Epidermal melanocyte (primary cell): ENCODE measurements around the gene HDHD5.

Experiments
- DNase-seq: peaks from one replicate; pipeline ENCODE4 v3.0.0; 2011; ENCODE audit warnings: low spot score; ENCODE audit not compliant: insufficient read length

The HDHD5 gene

GRCh38 chr22:17158568-17159503 lies at the start of gene HDHD5:
TSS of gene HDHD5 (minus strand) at chr22:17159277. CDS start at chr22:17159251, 26 bp downstream.
- peak; percentile 76 for DNase-seq

GRCh38 chr22:17205432-17205831 lies 46.4 kb upstream of the HDHD5 start:
- no peak for DNase-seq

GRCh38 chr22:17201285-17201945 lies 42.3 kb upstream of the HDHD5 start:
- no peak for DNase-seq

- peak; percentile 31 for DNase-seq
Measured at GRCh38 chr22:17199003-17199731, 40.1 kb upstream of the HDHD5 start.

- no peak for DNase-seq
Measured at GRCh38 chr22:17198170-17199002, 39.3 kb upstream of the HDHD5 start.

GRCh38 chr22:17194213-17194612 lies 35.1 kb upstream of the HDHD5 start:
- DNase-seq: no peak

GRCh38 chr22:17192186-17192585 lies 33.1 kb upstream of the HDHD5 start:
- DNase-seq: no peak

GRCh38 chr22:17191163-17191784 lies 32.2 kb upstream of the HDHD5 start:
- no peak for DNase-seq

- DNase-seq: no peak
Measured at GRCh38 chr22:17190702-17191101, 31.6 kb upstream of the HDHD5 start.

- no peak for DNase-seq
Measured at GRCh38 chr22:17176715-17177114, 17.6 kb upstream of the HDHD5 start.

- DNase-seq: no peak
Measured at GRCh38 chr22:17172029-17172833, 13.2 kb upstream of the HDHD5 start.

GRCh38 chr22:17171153-17172028 lies 12.3 kb upstream of the HDHD5 start:
- peak; percentile 90 for DNase-seq

GRCh38 chr22:17167486-17167885 lies 8.4 kb upstream of the HDHD5 start:
- DNase-seq: no peak

GRCh38 chr22:17164392-17165024 lies 5.4 kb upstream of the HDHD5 start:
- DNase-seq: no peak

- no peak for DNase-seq
Measured at GRCh38 chr22:17162731-17163130, 3.7 kb upstream of the HDHD5 start.

GRCh38 chr22:17161991-17162390 lies 2.9 kb upstream of the HDHD5 start:
- DNase-seq: no peak

- no peak for DNase-seq
Measured at GRCh38 chr22:17159504-17159951, 451 bp upstream of the HDHD5 start.

- DNase-seq: no peak
Measured at GRCh38 chr22:17158176-17158567, 905 bp downstream of the HDHD5 start.
